OCI-LY3 (cell line): ENCODE data around the gene TMEM266.

ENCODE experiments used
- CTCF ChIP-seq: fragments of 200-600, 300-600 bp; sonication (generic); IDR thresholded peaks from 2 replicates; pipeline ENCODE4 v1.5.1; 2014; ENCODE audit warnings: antibody characterized with exemption, low read length, low read depth
- EZH2phosphoT487 ChIP-seq: fragments of 200-600 bp; shearing (Covaris generic); IDR thresholded peaks from 2 replicates; pipeline ENCODE4 v1.6.1; 2018; ENCODE audit warnings: antibody characterized with exemption, mixed run types, low read depth

DNA sequence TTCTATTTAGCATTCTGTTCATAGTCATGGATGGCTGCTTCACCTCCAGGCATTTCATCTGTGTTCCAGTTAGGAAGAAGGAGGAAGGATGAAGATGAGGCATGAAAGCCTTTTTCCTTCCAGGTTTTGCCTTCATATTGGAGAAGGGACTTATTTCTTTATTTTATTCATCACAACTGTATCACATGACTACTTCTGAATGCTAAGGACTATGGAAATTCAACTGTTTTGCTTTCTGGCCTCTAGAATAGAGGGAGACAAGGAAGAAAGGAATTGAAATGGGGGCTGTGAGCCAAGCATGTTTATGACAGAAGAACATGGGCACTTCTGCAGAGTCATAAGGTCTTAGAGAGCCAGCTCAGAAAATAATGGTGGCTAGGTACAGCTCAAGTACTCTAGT, 10.4 kb downstream of the TMEM266 start:
- TF ChIP-seq CTCF (no peak), EZH2phosphoT487 (no peak)
